HepG2 (cell line): ENCODE data around the gene RPUSD2. TPM values are rescaled to one million over a fixed set of nuclear protein-coding genes. Genes with fewer than 3 reads are reported as not detected.

Experiments
- ARNT2 ChIP-seq: sonication (generic); formaldehyde crosslinking; IDR thresholded peaks from 2 replicates; pipeline ENCODE4 v1.8.0; 2022; ENCODE audit warnings: mild to moderate bottlenecking, low read depth, missing genetic modification reagents, moderate library complexity
- ELF3 ChIP-seq: IDR thresholded peaks from 2 replicates; pipeline ENCODE4 v1.6.1; 2016; ENCODE audit warnings: missing genetic modification reagents, missing compliant biosample characterization
- FOXA1 ChIP-seq, 2 experiments: fragments of 450-650 bp in 1 of 2; sonication (generic) in 1 of 2; formaldehyde crosslinking in 1 of 2; IDR thresholded peaks; 2 replicates each; pipeline versions ENCODE4 v1.4.0 to v1.6.1; 2016 to 2020; ENCODE audit warnings: missing genetic modification reagents in 1 of 2
- SAP130 ChIP-seq: IDR thresholded peaks from 2 replicates; pipeline ENCODE4 v1.6.1; 2016; ENCODE audit warnings: low read depth
- SP2 ChIP-seq: sonication (generic); formaldehyde crosslinking; IDR thresholded peaks from 2 replicates; pipeline ENCODE4 v1.5.1; 2020; ENCODE audit warnings: mild to moderate bottlenecking, missing genetic modification reagents
- TOE1 ChIP-seq: sonication (generic); formaldehyde crosslinking; IDR thresholded peaks from 2 replicates; pipeline ENCODE4 v1.4.0; 2020; ENCODE audit warnings: mild to moderate bottlenecking, missing genetic modification reagents
- TSC22D2 ChIP-seq: sonication (generic); formaldehyde crosslinking; IDR thresholded peaks from 2 replicates; pipeline ENCODE4 v1.5.1; 2020; ENCODE audit warnings: missing genetic modification reagents, mild to moderate bottlenecking, borderline replicate concordance
- U2AF2 ChIP-seq: fragments of 200-400 bp; formaldehyde crosslinking; IDR thresholded peaks from 2 replicates; pipeline ENCODE4 v1.6.1; 2017; ENCODE audit warnings: low read depth, mild to moderate bottlenecking, low read length
- ZBTB38 ChIP-seq: sonication (generic); formaldehyde crosslinking; IDR thresholded peaks from 2 replicates; pipeline ENCODE4 v1.5.1; 2020; ENCODE audit warnings: mild to moderate bottlenecking, missing genetic modification reagents
- ZBTB42 ChIP-seq: sonication (generic); formaldehyde crosslinking; IDR thresholded peaks from 2 replicates; pipeline ENCODE4 v1.5.0; 2020; ENCODE audit warnings: mild to moderate bottlenecking, missing genetic modification reagents
- ZFP1 ChIP-seq: IDR thresholded peaks from 2 replicates; pipeline ENCODE4 v1.6.1; 2016
- ZMYM2 ChIP-seq: sonication (generic); formaldehyde crosslinking; IDR thresholded peaks from 2 replicates; pipeline ENCODE4 v1.8.0; 2022; ENCODE audit warnings: mild to moderate bottlenecking, missing genetic modification reagents
- ZNF230 ChIP-seq: sonication (generic); formaldehyde crosslinking; IDR thresholded peaks from 2 replicates; pipeline ENCODE4 v1.4.0; 2020; ENCODE audit warnings: mild to moderate bottlenecking, missing genetic modification reagents
- ZNF333 ChIP-seq: sonication (generic); formaldehyde crosslinking; IDR thresholded peaks from 2 replicates; pipeline ENCODE4 v1.4.0; 2020; ENCODE audit warnings: mild to moderate bottlenecking, missing genetic modification reagents, borderline replicate concordance
- ZNF343 ChIP-seq: sonication (generic); formaldehyde crosslinking; IDR thresholded peaks from 2 replicates; pipeline ENCODE4 v1.4.0; 2020; ENCODE audit warnings: mild to moderate bottlenecking, missing genetic modification reagents
- ZNF44 ChIP-seq: sonication (generic); formaldehyde crosslinking; IDR thresholded peaks from 2 replicates; pipeline ENCODE4 v1.5.1; 2020; ENCODE audit warnings: mild to moderate bottlenecking, missing genetic modification reagents
- ZNF468 ChIP-seq: sonication (generic); formaldehyde crosslinking; IDR thresholded peaks from 2 replicates; pipeline ENCODE4 v1.8.0; 2022; ENCODE audit warnings: mild to moderate bottlenecking, moderate library complexity, missing genetic modification reagents
- ZNF790 ChIP-seq: sonication (generic); formaldehyde crosslinking; IDR thresholded peaks from 2 replicates; pipeline ENCODE4 v1.8.0; 2022; ENCODE audit warnings: missing genetic modification reagents, mild to moderate bottlenecking, borderline replicate concordance
- polyA plus RNA-seq, 8 experiments: library from polyadenylated mRNA; depleted of rRNA in 3 of 8; stranded (reverse) in 7 of 8; unstranded in 1 of 8; fragments of >200 nt; fragmentation: Illumina TruSeq in 4 of 8; extraction: Trizol in 4 of 8; gene quantifications; 2 replicates each; pipeline versions ENCODE4 v1.2.1 to v1.2.3, GENCODE V29; 2011 to 2016; ENCODE audit warnings: low read depth in 4 of 8, missing spikeins in 1 of 8, mixed read lengths in 1 of 8; ENCODE audit not compliant: insufficient read depth in 1 of 8
- total RNA-seq, 5 experiments: library from RNA; depleted of rRNA; stranded (reverse); fragments of >200 nt; fragmentation: Illumina TruSeq; extraction: Trizol; gene quantifications; 2 replicates each; pipeline ENCODE4 v1.2.3, GENCODE V29; 2016; ENCODE audit warnings: low read depth in 1 of 5
- TF ChIP-seq, protein P1 (sequence below): sonication (generic); formaldehyde crosslinking; IDR thresholded peaks from 2 replicates; pipeline ENCODE4 v1.5.0; 2020; ENCODE audit warnings: mild to moderate bottlenecking, missing genetic modification reagents
- TF ChIP-seq, protein P2 (sequence below): IDR thresholded peaks from 2 replicates; pipeline ENCODE4 v1.6.1; 2016; ENCODE audit warnings: low read depth, control low read depth
- TF ChIP-seq, protein P3 (sequence below): conservative IDR thresholded peaks from 2 replicates; pipeline ENCODE4 v1.6.1; 2018; ENCODE audit warnings: missing genetic modification reagents
- TF ChIP-seq, protein P4 (sequence below): IDR thresholded peaks from 2 replicates; pipeline ENCODE4 v1.6.1; 2016; ENCODE audit warnings: mild to moderate bottlenecking, missing biosample characterization, missing genetic modification reagents
- TF ChIP-seq, protein P5 (sequence below): sonication (generic); formaldehyde crosslinking; IDR thresholded peaks from 2 replicates; pipeline ENCODE4 v1.8.1; 2023; ENCODE audit warnings: mild to moderate bottlenecking, missing genetic modification reagents

Gene RPUSD2
- total and polyA plus RNA-seq, 2 of the 13 experiments (the other 11 are each of a cell fraction or from before 2014, with no cell fraction given), result 8.6 to 14.5 TPM

DNA sequence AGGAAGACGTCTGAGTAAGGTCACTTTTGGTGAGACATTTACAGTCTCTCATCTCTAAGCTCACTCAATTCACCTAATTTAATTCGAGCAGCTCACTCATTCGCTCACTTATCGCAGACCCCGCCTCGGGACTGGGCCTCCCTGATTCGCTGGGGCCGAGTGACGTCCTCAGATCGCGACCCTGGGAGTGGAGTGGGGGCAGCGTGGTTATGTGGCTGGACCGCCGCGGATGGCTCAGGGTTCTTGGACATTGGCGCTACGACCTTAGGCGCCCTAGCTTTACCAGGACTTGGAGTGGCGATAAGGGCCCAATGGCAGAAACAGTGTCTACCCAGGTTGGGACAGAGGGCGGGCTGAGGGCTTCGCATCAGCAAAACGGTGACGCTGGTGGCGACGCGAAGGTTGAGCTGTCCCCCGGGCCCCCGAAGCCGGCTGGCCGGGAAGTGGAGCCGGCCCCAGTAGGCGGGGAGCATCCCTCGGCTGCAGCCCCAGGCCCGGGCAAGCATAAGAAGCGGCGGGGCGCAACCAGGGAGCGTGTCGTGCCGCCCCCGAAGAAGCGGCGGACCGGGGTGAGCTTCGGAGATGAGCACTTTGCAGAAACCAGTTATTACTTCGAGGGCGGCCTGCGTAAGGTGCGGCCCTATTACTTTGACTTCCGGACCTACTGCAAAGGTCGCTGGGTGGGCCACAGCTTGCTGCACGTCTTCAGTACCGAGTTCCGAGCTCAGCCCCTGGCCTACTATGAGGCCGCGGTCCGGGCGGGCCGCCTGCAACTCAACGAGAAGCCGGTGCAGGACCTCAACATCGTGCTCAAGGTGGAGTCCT is at the start of gene RPUSD2 (continued):
- TF ChIP-seq, protein P1, sequence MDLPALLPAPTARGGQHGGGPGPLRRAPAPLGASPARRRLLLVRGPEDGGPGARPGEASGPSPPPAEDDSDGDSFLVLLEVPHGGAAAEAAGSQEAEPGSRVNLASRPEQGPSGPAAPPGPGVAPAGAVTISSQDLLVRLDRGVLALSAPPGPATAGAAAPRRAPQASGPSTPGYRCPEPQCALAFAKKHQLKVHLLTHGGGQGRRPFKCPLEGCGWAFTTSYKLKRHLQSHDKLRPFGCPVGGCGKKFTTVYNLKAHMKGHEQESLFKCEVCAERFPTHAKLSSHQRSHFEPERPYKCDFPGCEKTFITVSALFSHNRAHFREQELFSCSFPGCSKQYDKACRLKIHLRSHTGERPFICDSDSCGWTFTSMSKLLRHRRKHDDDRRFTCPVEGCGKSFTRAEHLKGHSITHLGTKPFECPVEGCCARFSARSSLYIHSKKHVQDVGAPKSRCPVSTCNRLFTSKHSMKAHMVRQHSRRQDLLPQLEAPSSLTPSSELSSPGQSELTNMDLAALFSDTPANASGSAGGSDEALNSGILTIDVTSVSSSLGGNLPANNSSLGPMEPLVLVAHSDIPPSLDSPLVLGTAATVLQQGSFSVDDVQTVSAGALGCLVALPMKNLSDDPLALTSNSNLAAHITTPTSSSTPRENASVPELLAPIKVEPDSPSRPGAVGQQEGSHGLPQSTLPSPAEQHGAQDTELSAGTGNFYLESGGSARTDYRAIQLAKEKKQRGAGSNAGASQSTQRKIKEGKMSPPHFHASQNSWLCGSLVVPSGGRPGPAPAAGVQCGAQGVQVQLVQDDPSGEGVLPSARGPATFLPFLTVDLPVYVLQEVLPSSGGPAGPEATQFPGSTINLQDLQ (CRISPR knock-in tag), result 0 out of 2 replicates have a peak, but pooled peaks have one; percentile 67
- TF ChIP-seq U2AF2 (no peak), TOE1 (CRISPR knock-in tag) (0 out of 2 replicates have a peak, but pooled peaks have one; percentile 71), ZNF790 (CRISPR knock-in tag) (peak; percentile 72; the same call in 1 of the 2 replicates), ZBTB38 (CRISPR knock-in tag) (peak; percentile 58; the same call in 1 of the 2 replicates), SAP130 (CRISPR knock-in tag) (peak; percentile 100), TSC22D2 (CRISPR knock-in tag) (no peak), ZNF230 (CRISPR knock-in tag) (0 out of 2 replicates have a peak, but pooled peaks have one; percentile 35), ZNF44 (peak; percentile 77; the same call in 1 of the 2 replicates), FOXA1 (IDR thresholded peaks at IDR 0.05) (no peak), FOXA1 (CRISPR knock-in tag; IDR thresholded peaks at IDR 0.05) (no peak), ZBTB42 (CRISPR knock-in tag) (0 out of 2 replicates have a peak, but pooled peaks have one; percentile 72), SP2 (CRISPR knock-in tag) (peak; percentile 54), ZFP1 (CRISPR knock-in tag) (0 out of 2 replicates have a peak, but pooled peaks have one; percentile 25), ELF3 (CRISPR knock-in tag) (peak; percentile 47), ZNF343 (0 out of 2 replicates have a peak, but pooled peaks have one; percentile 37), ARNT2 (CRISPR knock-in tag) (peak; percentile 67; the same call in 1 of the 2 replicates), ZNF333 (peak; percentile 84; the same call in 1 of the 2 replicates), ZMYM2 (CRISPR knock-in tag) (no peak), ZNF468 (CRISPR knock-in tag) (no peak)
- TF ChIP-seq, protein P2, sequence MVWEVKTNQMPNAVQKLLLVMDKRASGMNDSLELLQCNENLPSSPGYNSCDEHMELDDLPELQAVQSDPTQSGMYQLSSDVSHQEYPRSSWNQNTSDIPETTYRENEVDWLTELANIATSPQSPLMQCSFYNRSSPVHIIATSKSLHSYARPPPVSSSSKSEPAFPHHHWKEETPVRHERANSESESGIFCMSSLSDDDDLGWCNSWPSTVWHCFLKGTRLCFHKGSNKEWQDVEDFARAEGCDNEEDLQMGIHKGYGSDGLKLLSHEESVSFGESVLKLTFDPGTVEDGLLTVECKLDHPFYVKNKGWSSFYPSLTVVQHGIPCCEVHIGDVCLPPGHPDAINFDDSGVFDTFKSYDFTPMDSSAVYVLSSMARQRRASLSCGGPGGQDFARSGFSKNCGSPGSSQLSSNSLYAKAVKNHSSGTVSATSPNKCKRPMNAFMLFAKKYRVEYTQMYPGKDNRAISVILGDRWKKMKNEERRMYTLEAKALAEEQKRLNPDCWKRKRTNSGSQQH (CRISPR knock-in tag), result peak; percentile 73
- TF ChIP-seq, protein P3, sequence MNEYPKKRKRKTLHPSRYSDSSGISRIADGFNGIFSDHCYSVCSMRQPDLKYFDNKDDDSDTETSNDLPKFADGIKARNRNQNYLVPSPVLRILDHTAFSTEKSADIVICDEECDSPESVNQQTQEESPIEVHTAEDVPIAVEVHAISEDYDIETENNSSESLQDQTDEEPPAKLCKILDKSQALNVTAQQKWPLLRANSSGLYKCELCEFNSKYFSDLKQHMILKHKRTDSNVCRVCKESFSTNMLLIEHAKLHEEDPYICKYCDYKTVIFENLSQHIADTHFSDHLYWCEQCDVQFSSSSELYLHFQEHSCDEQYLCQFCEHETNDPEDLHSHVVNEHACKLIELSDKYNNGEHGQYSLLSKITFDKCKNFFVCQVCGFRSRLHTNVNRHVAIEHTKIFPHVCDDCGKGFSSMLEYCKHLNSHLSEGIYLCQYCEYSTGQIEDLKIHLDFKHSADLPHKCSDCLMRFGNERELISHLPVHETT (CRISPR knock-in tag), result 0 out of 2 replicates have a peak, but pooled peaks have one; percentile 36
- TF ChIP-seq, protein P4, sequence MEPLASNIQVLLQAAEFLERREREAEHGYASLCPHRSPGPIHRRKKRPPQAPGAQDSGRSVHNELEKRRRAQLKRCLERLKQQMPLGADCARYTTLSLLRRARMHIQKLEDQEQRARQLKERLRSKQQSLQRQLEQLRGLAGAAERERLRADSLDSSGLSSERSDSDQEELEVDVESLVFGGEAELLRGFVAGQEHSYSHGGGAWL (CRISPR knock-in tag), result peak; percentile 84
- TF ChIP-seq, protein P5, sequence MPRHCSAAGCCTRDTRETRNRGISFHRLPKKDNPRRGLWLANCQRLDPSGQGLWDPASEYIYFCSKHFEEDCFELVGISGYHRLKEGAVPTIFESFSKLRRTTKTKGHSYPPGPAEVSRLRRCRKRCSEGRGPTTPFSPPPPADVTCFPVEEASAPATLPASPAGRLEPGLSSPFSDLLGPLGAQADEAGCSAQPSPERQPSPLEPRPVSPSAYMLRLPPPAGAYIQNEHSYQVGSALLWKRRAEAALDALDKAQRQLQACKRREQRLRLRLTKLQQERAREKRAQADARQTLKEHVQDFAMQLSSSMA (CRISPR knock-in tag), result 0 out of 2 replicates have a peak, but pooled peaks have one; percentile 61
